ENCODE data around the gene TRIM45. TPM values are rescaled to one million over a fixed set of nuclear protein-coding genes. Genes with fewer than 3 reads are reported as not detected.

TRIM45 gene
- total RNA-seq, 1 donor from 2014 or later: 2.5 TPM

- H3K9me3 ChIP-seq (ENCODE audit: insufficient read depth, low read depth, low read length): no peaks in the 10 kb centered on the region
- no peak overlapping the region for H2AFZ ChIP-seq (ENCODE audit: low read depth, low read length)
- Mint-ChIP-seq H3K27ac (ENCODE audit: unreplicated experiment) (no peak overlapping the region), H3K4me3 (ENCODE audit: unreplicated experiment) (no peak overlapping the region), H3K4me1 (ENCODE audit: low read depth, unreplicated experiment) (no peaks in the 10 kb centered on the region), H3K36me3 (ENCODE audit: low read depth, unreplicated experiment) (no peaks in the 10 kb centered on the region), H3K9me3 (ENCODE audit: unreplicated experiment) (no peaks in the 10 kb centered on the region), H3K27me3 (ENCODE audit: low read depth, unreplicated experiment) (no peaks in the 10 kb centered on the region)
- no peaks in the 10 kb centered on the region for H3K36me3 ChIP-seq (ENCODE audit: insufficient read depth, low read length)
- no peak overlapping the region for H3K4me3 ChIP-seq (ENCODE audit: insufficient read depth, low read depth, low read length)
- DNase-seq (ENCODE audit: low read depth): no peak
- H3K4me1 ChIP-seq (ENCODE audit: insufficient read depth, low read length): no peaks in the 10 kb centered on the region
- H3K9ac ChIP-seq (ENCODE audit: low read length): no peak overlapping the region
- no peak overlapping the region for H3K4me2 ChIP-seq (ENCODE audit: low read length)
- H3K27me3 ChIP-seq (ENCODE audit: insufficient read depth, low read length): no peaks in the 10 kb centered on the region
- H4K20me1 ChIP-seq (ENCODE audit: insufficient read depth, low read length): no peaks in the 10 kb centered on the region
- H3K79me2 ChIP-seq (ENCODE audit: insufficient read depth, low read length): no peaks in the 10 kb centered on the region
- no peak overlapping the region for H3K27ac ChIP-seq (ENCODE audit: low read depth, low read length)
- no peak for FAIRE-seq
- TF ChIP-seq CTCF (IDR thresholded peaks at IDR 0.05; ENCODE audit: insufficient read depth, low read depth, low read length): no peak
- no peak for TF ChIP-seq EZH2 (IDR thresholded peaks at IDR 0.05; ENCODE audit: insufficient read depth, low read length)
Measured at GRCh38 chr1:117135329-117135728, 13.8 kb upstream of the TRIM45 start.

GRCh38 chr1:117130526-117130925 is 9.0 kb upstream of the TRIM45 start:
- TF ChIP-seq CTCF (IDR thresholded peaks at IDR 0.05; ENCODE audit: insufficient read depth, low read depth, low read length) (no peak), EZH2 (IDR thresholded peaks at IDR 0.05; ENCODE audit: insufficient read depth, low read length) (no peak)
- H4K20me1 ChIP-seq (ENCODE audit: insufficient read depth, low read length): no peaks in the 10 kb centered on the region
- no peak overlapping the region for H3K4me3 ChIP-seq (ENCODE audit: insufficient read depth, low read depth, low read length)
- H3K9ac ChIP-seq (ENCODE audit: low read length): no peak overlapping the region
- FAIRE-seq: no peak
- Mint-ChIP-seq H3K27ac (ENCODE audit: unreplicated experiment) (no peak overlapping the region), H3K36me3 (ENCODE audit: low read depth, unreplicated experiment) (no peaks in the 10 kb centered on the region), H3K4me1 (ENCODE audit: low read depth, unreplicated experiment) (peaks cover 2% of the 10 kb centered on the region), H3K4me3 (ENCODE audit: unreplicated experiment) (no peak overlapping the region), H3K27me3 (ENCODE audit: low read depth, unreplicated experiment) (peaks cover 3% of the 10 kb centered on the region), H3K9me3 (ENCODE audit: unreplicated experiment) (no peaks in the 10 kb centered on the region)
- no peak overlapping the region for H3K4me2 ChIP-seq (ENCODE audit: low read length)
- no peak for DNase-seq (ENCODE audit: low read depth)
- H3K79me2 ChIP-seq (ENCODE audit: insufficient read depth, low read length): no peaks in the 10 kb centered on the region
- no peaks in the 10 kb centered on the region for H3K27me3 ChIP-seq (ENCODE audit: insufficient read depth, low read length)
- no peak overlapping the region for H2AFZ ChIP-seq (ENCODE audit: low read depth, low read length)
- H3K9me3 ChIP-seq (ENCODE audit: insufficient read depth, low read depth, low read length): no peaks in the 10 kb centered on the region
- no peaks in the 10 kb centered on the region for H3K36me3 ChIP-seq (ENCODE audit: insufficient read depth, low read length)
- H3K27ac ChIP-seq (ENCODE audit: low read depth, low read length): no peak overlapping the region
- peaks cover 5% of the 10 kb centered on the region for H3K4me1 ChIP-seq (ENCODE audit: insufficient read depth, low read length)

GRCh38 chr1:117128323-117129079 is 7.0 kb upstream of the TRIM45 start:
- FAIRE-seq: peak; percentile 26

More at GRCh38 chr1:117128323-117129079, 7.0 kb upstream of the TRIM45 start:
- H3K79me2 ChIP-seq (ENCODE audit: insufficient read depth, low read length): no peaks in the 10 kb centered on the region
- peak overlapping the region; percentile 63 for H2AFZ ChIP-seq (ENCODE audit: low read depth, low read length)
- peak overlapping the region; percentile 23 for H3K27ac ChIP-seq (ENCODE audit: low read depth, low read length)
- peak overlapping the region; percentile 23 for H3K27ac Mint-ChIP-seq (ENCODE audit: unreplicated experiment)
- H3K4me1 ChIP-seq (ENCODE audit: insufficient read depth, low read length): peaks cover 5% of the 10 kb centered on the region
- H3K4me1 Mint-ChIP-seq (ENCODE audit: low read depth, unreplicated experiment): peaks cover 2% of the 10 kb centered on the region
- no peaks in the 10 kb centered on the region for H3K27me3 ChIP-seq (ENCODE audit: insufficient read depth, low read length)
- H3K4me2 ChIP-seq (ENCODE audit: low read length): peak overlapping the region; percentile 13
- peaks cover 3% of the 10 kb centered on the region for H3K27me3 Mint-ChIP-seq (ENCODE audit: low read depth, unreplicated experiment)
- peak; percentile 66 for TF ChIP-seq CTCF (IDR thresholded peaks at IDR 0.05; ENCODE audit: insufficient read depth, low read depth, low read length)
- no peak for TF ChIP-seq EZH2 (IDR thresholded peaks at IDR 0.05; ENCODE audit: insufficient read depth, low read length)
- H3K4me3 ChIP-seq (ENCODE audit: insufficient read depth, low read depth, low read length): no peak overlapping the region
- no peaks in the 10 kb centered on the region for H3K9me3 Mint-ChIP-seq (ENCODE audit: unreplicated experiment)
- no peaks in the 10 kb centered on the region for H3K36me3 ChIP-seq (ENCODE audit: insufficient read depth, low read length)
- H3K9me3 ChIP-seq (ENCODE audit: insufficient read depth, low read depth, low read length): no peaks in the 10 kb centered on the region
- peak; percentile 26 for DNase-seq (ENCODE audit: low read depth)
- no peaks in the 10 kb centered on the region for H3K36me3 Mint-ChIP-seq (ENCODE audit: low read depth, unreplicated experiment)
- peak overlapping the region; percentile 57 for H3K9ac ChIP-seq (ENCODE audit: low read length)
- H3K4me3 Mint-ChIP-seq (ENCODE audit: unreplicated experiment): no peak overlapping the region
- H4K20me1 ChIP-seq (ENCODE audit: insufficient read depth, low read length): no peaks in the 10 kb centered on the region

Data from astrocyte (in vitro differentiated cells and primary cell).